Urinary bladder (tissue), 4 donors: Measurements from ENCODE around the gene RPL7A. TPM values are rescaled to one million over a fixed set of nuclear protein-coding genes. Genes with fewer than 3 reads are reported as not detected.

Experiments used
- DNase-seq: peaks from one replicate; pipeline ENCODE4 v3.0.0-alpha.2; 2015; ENCODE audit errors: extremely low spot score
- H3K27ac ChIP-seq: one replicate; pipeline ENCODE4 v1.5.1; 2013; ENCODE audit warnings: low read depth, mild to moderate bottlenecking, moderate library complexity
- H3K36me3 ChIP-seq: one replicate; pipeline ENCODE4 v1.6.1; 2013; ENCODE audit warnings: mild to moderate bottlenecking, moderate library complexity; ENCODE audit not compliant: insufficient read depth
- H3K4me1 ChIP-seq: one replicate; pipeline ENCODE4 v1.6.1; 2013; ENCODE audit warnings: mild to moderate bottlenecking, moderate library complexity; ENCODE audit not compliant: insufficient read depth
- H3K4me3 ChIP-seq: one replicate; pipeline ENCODE4 v1.5.1; 2013; ENCODE audit warnings: low read depth, low read length
- WGBS: extraction: QIAGEN DNeasy Blood & Tissue Kit; methylation state at CpG from one replicate; pipeline ENCODE4 v1.1.7; 2013; 5-methylcytosine and 5-hydroxymethylcytosine counted together
- polyA plus RNA-seq: library from polyadenylated mRNA; stranded (reverse); fragments of 200-250 nt; gene quantifications from one replicate; pipeline ENCODE4 v1.2.3, GENCODE V29; 2013
- total RNA-seq: library from RNA; depleted of rRNA; stranded (reverse); fragments of >200 nt; gene quantifications from one replicate; pipeline ENCODE4 v1.2.3, GENCODE V29; 2014
- donor health status: healthy with polysubstance abuse.
- donor health status: healthy.

Gene RPL7A
- total and polyA plus RNA-seq, 2 donors: 1,153 to 2,769 TPM

DNA sequence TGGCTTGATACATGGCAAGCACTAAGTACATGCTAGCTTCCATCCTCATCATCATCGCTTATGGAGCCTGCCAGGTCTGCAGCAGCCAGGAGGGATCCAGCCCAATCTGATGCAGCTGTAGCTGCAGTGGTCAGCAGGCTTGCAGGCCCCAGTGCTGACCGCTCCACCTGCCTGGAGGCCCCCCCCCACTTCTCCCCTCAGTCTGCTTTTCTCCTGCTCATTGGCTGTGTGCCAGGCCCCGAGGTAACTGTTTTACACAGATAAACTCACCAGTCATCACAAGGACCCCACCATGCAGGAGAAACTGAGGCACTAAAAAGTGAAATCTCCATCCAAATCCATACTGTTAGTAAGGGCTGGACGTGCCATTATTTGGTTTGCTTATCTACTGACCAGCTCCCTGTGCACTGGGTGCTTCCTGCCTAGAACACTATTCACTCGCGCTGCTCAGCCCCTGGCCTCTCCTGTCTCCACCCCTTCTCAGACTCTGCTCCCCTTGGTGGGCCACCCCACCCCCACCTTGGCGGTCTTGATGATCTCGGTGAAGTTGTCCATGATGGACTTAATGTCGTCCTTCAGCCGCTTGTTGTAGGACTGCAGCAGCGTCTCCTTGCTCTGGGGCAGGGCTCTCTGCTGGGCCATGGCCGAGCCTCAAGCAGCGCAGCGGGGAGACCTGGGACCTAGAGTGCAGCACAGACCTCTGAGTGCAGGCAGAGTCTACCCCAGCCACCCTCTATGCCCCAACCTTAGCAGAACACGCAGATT lies 1.8 kb upstream of the RPL7A start:
- H3K4me1 ChIP-seq: no peaks in the 10 kb centered on the region
- no peak overlapping the region for H3K27ac ChIP-seq
- peaks cover 13% of the 10 kb centered on the region for H3K36me3 ChIP-seq
- 56% methylated on average over 15 of the region's 15 CpGs for WGBS
- peak overlapping the region; percentile 77 for H3K4me3 ChIP-seq
- DNase-seq: no peak

DNA sequence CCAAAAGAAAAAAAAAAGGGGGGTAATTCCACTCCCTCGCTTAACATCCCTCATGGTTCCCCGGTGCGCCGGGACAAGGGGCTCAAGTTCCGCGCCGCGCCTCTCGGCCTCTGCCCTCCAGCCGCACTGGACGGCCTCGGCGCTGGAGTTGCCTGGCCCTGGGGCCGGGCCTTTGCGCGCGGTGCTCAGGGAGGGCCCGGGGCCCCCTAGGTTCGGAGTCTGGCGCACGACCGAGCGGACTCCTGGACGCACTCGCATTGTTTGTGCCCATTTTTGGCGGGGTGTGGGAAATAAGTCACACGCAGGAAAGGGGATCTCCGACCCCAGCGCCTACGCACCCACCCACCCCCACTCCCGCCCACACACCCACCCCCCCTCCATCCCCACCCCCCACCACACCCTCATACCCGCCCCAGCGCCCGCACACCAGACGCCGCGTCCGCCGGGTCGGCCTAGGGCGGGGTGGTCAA lies 468 bp upstream of the RPL7A start:
- no peak for DNase-seq
- Histone ChIP-seq H3K4me3 (peak overlapping the region; percentile 77), H3K4me1 (no peaks in the 10 kb centered on the region), H3K27ac (peak overlapping the region; percentile 70), H3K36me3 (peaks cover 13% of the 10 kb centered on the region)
- WGBS: under 1% methylated on average over 41 of the region's 41 CpGs

DNA sequence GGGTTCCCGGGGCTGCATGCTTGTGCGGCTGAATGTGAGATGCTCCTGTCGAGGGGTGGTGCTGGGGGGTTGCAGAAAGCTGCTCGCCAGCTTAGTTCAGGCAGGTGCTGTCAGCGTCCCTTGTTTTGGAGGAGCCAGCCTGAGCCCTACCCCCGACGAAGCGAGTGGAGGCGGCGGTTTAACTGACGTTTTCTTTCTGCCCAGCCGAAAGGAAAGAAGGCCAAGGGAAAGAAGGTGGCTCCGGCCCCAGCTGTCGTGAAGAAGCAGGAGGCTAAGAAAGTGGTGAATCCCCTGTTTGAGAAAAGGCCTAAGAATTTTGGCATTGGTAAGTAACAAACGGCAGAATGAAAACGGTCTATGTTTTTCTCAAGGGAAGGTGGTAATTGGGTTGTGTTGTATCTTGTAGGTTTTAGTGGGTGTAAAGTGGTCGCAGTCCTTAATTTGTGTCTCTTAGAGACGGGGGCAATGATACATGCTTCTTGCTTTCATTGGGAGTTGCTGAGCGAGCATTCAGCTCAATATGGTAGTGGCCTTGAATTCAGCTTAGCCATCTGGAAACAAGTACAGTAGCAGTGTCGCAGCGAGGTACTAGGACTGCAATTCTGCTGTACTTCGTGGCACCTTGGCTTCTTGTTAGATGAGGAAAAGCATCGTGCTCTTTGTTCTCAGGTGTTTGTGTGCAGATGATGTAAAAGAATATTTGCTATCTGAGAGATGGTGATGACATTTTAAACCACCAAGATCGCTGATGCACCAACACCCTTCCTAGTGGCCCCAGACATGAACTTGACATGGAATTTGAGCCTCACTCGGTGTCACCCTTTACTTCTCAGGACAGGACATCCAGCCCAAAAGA lies 928 bp downstream of the RPL7A start:
- Histone ChIP-seq H3K4me1 (no peaks in the 10 kb centered on the region), H3K4me3 (peak overlapping the region; percentile 77), H3K27ac (peak overlapping the region; percentile 85), H3K36me3 (peaks cover 11% of the 10 kb centered on the region)
- no peak for DNase-seq
- WGBS: 18% methylated on average over 25 of the region's 25 CpGs

DNA sequence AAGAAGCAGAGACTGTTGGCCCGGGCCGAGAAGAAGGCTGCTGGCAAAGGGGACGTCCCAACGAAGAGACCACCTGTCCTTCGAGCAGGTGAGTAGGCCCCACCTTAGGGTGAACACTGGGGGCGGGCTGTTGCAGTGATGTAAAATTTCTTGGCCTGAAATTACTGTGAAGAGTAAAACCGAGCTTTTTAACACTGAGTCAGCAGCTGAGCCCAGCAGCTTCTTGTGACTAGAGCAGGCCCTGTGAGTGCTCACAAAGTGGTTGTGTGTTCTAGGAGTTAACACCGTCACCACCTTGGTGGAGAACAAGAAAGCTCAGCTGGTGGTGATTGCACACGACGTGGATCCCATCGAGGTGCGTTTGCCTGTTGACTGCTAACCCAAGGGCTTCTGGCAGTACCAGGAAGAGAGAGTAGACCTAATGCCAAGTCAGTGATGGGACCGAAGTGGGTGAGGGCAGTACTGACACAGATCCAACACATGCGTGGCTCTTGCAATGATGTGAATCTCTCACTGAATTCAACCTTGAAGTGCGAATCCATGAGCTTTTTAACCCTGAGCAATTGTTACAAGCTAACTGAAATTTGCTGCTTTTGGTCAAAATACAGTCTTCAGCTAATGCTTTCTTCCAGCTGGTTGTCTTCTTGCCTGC lies 2.1 kb downstream of the RPL7A start:
- 83% methylated on average over 15 of the region's 15 CpGs for WGBS
- Histone ChIP-seq H3K36me3 (peaks cover 8% of the 10 kb centered on the region), H3K4me1 (no peaks in the 10 kb centered on the region), H3K27ac (no peak overlapping the region), H3K4me3 (no peak overlapping the region)
- no peak for DNase-seq

DNA sequence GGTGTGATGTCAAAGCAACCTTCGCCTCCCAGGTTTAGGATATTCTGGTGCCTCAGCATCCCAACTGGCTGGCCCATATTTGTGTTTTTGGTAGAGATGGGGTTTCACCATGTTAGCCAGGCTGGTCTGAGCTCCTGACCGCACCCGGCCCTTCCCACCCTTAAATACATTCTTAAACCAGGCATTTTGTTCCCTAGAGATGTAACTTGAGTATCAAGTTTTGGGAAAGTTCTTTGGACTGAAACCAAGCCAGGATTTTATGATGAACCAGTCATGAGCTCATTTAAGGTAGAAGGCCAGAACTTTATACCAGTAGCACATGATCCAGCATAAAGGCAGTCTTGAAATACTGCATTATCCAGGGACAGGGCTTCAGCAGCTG lies 3.5 kb downstream of the RPL7A start:
- DNase-seq: no peak
- H3K27ac ChIP-seq: no peak overlapping the region
- H3K36me3 ChIP-seq: peaks cover 8% of the 10 kb centered on the region
- no peak overlapping the region for H3K4me3 ChIP-seq
- H3K4me1 ChIP-seq: no peaks in the 10 kb centered on the region
- 93% methylated on average over 3 of the region's 3 CpGs for WGBS

DNA sequence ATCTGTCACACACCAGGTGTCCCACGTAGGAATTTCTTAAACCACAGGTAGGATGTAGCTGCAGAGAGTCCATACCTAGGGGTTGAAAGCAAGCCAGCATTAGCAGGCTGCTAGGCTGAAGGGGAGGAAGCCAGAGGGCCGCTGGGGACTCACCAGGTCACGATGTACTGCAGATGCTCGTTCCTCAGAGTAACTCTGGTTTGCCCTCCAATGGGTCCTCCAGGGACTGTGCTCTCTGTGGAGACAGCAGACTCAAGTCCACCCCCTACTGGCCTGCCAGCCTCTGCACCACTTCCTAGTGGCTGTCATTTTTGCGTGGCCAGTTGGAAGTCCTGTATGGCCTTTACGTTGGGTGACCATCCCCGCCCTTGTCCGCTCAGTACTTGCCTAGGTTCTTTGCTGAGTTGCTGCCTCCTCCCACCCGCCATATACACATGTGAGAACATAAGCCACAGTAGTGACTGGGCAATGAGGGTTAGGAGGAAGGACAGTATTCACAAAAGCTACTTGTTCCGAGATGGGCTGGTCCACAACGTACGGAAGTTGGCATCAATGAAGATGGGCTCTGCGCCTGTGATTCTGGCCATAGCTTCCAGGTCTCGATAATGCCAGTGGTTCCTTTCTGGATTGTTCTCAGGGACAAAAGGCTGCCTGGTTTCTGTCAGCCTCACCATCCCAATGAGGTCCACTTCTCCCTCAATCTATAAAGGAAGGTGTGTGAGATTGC lies 4.1 kb downstream of the RPL7A start:
- DNase-seq: no peak
- no peak overlapping the region for H3K27ac ChIP-seq
- no peaks in the 10 kb centered on the region for H3K4me1 ChIP-seq
- no peak overlapping the region for H3K4me3 ChIP-seq
- H3K36me3 ChIP-seq: peaks cover 8% of the 10 kb centered on the region
- 76% methylated on average over 14 of the region's 14 CpGs for WGBS

DNA sequence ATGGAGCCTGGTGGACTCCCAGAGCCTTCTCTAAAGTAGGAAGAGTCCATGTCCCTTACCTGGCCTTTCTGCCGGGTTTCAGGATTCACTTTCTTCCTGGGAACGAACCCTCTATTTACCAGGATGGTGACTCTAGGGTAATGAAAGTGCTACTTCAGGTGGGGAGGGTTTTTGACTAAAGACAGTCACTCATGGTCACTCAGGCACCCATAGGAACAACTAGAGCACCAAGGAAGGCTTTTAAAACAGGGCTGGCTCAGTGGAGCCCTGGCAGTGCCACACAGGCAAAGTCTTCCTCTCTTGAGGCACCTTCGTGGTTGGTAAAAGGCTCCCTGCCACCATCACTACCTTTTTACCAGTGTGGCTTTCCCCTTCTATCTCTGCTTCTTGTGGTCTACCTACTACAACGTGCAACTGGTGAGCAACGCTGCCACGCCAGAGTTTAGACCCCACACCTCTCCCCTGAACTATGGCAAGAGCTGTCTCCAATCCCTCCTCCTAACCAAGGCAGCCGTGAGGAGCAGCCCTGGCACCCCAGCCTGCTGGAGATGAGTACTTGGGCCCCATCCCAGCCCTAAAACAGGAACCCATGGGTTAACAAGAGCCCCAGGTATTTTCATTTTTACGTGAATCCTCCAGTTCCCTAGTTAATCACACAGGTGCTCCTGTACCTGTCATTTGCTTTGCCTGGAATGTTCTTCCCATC lies 4.8 kb downstream of the RPL7A start:
- Histone ChIP-seq H3K27ac (no peak overlapping the region), H3K36me3 (peaks cover 8% of the 10 kb centered on the region), H3K4me1 (no peaks in the 10 kb centered on the region), H3K4me3 (no peak overlapping the region)
- 73% methylated on average over 8 of the region's 8 CpGs for WGBS
- no peak for DNase-seq

DNA sequence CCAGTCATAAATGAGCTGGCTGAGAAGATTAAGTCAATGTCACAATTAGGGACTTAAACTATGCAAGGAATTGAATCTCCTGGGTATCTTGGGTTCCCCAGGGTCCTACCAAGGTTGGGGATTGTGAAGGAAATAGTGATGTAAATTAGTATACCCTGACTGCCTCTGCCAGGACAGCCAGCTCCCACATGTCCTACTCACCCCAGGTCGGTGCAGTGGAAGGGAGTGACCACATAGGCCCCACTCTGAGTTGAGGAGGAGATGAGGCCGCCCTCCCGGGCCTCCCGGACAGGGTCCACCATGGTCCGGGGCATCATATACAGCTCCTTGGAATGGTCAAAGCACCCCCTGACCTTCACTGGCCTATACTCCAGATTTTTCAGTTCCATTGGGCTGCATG lies 5.5 kb downstream of the RPL7A start:
- DNase-seq: no peak
- H3K4me1 ChIP-seq: no peaks in the 10 kb centered on the region
- H3K4me3 ChIP-seq: no peak overlapping the region
- peaks cover 8% of the 10 kb centered on the region for H3K36me3 ChIP-seq
- 80% methylated on average over 5 of the region's 5 CpGs for WGBS
- no peak overlapping the region for H3K27ac ChIP-seq

DNA sequence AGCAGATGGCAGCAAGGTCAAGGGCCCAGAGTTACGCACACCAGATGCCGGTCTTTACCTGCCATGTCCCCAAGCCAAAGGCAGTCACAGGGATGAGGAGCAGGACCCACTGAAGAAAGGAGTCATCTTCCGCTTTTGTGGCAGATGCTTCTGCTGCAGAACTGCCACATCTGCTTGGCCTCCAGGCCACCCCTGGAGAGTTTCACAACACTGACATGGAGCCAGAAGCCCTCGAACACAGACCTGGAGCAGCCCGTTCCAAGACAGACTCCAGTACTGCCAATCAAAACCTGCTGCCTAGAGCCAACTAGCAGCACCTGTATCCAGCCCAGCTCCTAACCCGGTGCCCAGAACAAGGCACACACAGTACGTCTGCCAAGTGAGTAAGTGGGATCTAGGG lies 6.7 kb downstream of the RPL7A start:
- Histone ChIP-seq H3K4me3 (no peak overlapping the region), H3K36me3 (peaks cover 8% of the 10 kb centered on the region), H3K27ac (no peak overlapping the region), H3K4me1 (no peaks in the 10 kb centered on the region)
- no peak for DNase-seq
- WGBS: 88% methylated on average over 7 of the region's 7 CpGs

DNA sequence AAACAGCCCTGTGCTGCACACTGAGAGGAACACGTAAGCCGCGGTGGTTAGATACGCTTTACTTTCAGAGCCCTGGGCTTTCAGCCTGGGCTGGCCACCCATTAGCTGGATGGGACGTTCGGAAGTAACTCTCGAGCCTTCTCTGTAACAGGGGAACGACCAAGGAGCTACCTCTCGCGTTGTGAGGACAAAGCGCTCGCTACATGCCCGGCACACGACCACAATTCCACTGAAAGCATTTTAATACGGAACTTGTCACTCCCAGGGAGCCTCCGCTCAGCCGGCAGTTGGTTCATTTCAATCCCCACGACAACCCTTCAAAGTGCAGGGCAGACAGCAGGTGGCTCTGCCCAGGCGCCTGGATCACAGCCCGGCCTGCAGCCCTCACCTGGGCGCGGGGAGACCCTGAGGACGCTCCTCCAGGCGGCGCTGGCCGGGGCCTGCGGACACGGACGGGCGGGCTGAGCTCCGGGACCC lies 7.9 kb downstream of the RPL7A start:
- Histone ChIP-seq H3K36me3 (peaks cover 4% of the 10 kb centered on the region), H3K27ac (no peak overlapping the region), H3K4me3 (peak overlapping the region; percentile 95), H3K4me1 (no peaks in the 10 kb centered on the region)
- DNase-seq: no peak
- WGBS: under 1% methylated on average over 31 of the region's 31 CpGs

DNA sequence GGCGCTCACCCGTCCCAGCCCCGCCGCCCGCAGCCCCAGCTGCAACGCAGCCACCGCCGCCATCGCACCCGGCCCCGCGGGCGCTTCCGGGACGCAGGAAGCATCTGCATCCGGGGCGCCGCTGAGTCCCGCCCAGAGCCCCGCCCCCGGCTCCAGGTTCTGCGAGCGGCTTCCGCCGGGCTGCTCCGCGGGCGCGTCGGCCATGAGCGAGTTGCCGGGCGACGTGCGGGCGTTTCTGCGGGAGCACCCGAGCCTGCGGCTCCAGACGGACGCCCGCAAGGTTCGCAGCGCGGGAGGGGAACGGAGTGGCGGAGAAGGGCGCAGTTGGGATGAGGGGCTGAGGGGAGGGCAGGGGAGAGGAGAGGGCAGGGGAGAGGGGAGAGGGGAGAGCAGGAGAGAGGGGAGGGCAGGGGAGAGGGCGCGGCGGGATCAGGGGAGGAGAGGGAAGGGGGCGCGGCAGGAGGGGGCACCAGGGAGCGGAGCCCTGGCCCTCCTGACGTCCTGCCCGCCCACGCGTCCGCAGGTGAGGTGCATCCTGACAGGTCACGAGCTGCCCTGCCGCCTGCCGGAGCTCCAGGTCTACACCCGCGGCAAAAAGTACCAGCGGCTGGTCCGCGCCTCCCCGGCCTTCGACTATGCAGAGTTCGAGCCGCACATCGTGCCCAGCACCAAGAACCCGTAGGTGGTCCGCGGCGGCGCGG lies 8.5 kb downstream of the RPL7A start, which contains the start of the genes SURF1 and SURF2:
Gene SURF1, minus strand, starts transcription at position 97 of the 701 bp plus-strand sequence. Its CDS starts 34 bp downstream, at position 63.
Gene SURF2, plus strand, starts transcription at position 160 of the 701 bp plus-strand sequence. Its CDS starts 43 bp downstream, at position 203.
- WGBS: under 1% methylated on average over 76 of the region's 78 CpGs

DNA sequence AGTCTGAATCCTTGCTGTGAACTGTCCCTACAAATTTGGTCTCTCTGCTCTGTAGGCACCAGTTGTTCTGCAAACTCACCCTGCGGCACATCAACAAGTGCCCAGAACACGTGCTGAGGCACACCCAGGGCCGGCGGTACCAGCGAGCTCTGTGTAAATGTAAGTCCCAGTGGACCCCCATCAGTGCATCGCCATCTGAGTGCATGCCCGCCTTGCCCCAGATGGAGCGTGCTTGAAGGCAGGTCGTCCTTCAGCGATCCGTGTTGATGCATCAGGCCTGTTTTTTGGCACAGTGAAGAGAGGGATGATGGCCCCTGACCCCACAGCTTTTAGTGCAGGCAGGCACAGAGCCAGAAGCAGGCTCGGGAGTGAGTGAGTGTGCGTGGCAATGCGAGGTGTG lies 9.6 kb downstream of the RPL7A start:
- no peak overlapping the region for H3K27ac ChIP-seq
- WGBS: 83% methylated on average over 14 of the region's 14 CpGs
- H3K4me3 ChIP-seq: no peak overlapping the region
- H3K36me3 ChIP-seq: peaks cover 1% of the 10 kb centered on the region
- DNase-seq: no peak
- no peaks in the 10 kb centered on the region for H3K4me1 ChIP-seq

More for the DNA sequence above, 8.5 kb downstream of the RPL7A start, which contains the start of the genes SURF1 and SURF2:
- no peaks in the 10 kb centered on the region for H3K4me1 ChIP-seq
- no peak for DNase-seq
- H3K27ac ChIP-seq: no peak within 1 kb of the TSS
- peak within 1 kb of the TSS; percentile 95 for H3K4me3 ChIP-seq
- H3K36me3 ChIP-seq: peaks cover 4% of the 10 kb centered on the region
